GM12892 (cell line): Measurements from ENCODE around the gene EMILIN1.

Source experiments
- POLR2A ChIP-seq: IDR thresholded peaks from 2 replicates; pipeline ENCODE4 v1.6.1; 2011; ENCODE audit warnings: low read depth, low read length, control low read depth
- POLR2AphosphoS5 ChIP-seq: IDR thresholded peaks from 2 replicates; pipeline ENCODE4 v1.6.1; 2011; ENCODE audit warnings: low read depth, low read length, control low read depth
- TAF1 ChIP-seq: IDR thresholded peaks from 2 replicates; pipeline ENCODE4 v1.6.1; 2011; ENCODE audit warnings: low read depth, mild to moderate bottlenecking, control low read depth, low read length, borderline replicate concordance

DNA sequence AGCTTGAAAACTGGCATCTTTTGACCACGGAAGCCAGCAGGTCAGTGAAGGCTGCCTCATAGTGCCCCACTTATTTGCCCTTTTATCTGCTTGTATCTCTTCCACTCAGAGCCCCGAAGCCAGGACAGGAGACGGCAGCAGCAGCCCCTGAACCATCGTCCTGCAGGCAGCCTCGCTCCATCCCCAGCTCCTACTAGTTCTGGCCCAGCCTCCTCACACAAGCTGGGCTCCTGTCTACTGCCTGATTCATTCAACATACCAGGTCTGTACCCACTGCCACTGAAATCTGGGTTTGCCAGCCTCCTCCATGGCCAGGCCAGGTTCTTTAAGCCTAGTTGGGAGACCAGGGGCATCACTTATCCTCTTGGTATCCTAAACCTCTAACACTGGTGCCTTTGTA is 11.0 kb upstream of the EMILIN1 start:
- TF ChIP-seq POLR2A = no peak
- no peak for TF ChIP-seq POLR2AphosphoS5
- TF ChIP-seq TAF1 = no peak
